ENCODE data around the gene MRTFB.
"Not testable (repeated sequence)": the region's sequence is repeated elsewhere in the genome, so short reads cannot be mapped to it uniquely, and the experiment has no call there.

MRTFB gene, protein sequence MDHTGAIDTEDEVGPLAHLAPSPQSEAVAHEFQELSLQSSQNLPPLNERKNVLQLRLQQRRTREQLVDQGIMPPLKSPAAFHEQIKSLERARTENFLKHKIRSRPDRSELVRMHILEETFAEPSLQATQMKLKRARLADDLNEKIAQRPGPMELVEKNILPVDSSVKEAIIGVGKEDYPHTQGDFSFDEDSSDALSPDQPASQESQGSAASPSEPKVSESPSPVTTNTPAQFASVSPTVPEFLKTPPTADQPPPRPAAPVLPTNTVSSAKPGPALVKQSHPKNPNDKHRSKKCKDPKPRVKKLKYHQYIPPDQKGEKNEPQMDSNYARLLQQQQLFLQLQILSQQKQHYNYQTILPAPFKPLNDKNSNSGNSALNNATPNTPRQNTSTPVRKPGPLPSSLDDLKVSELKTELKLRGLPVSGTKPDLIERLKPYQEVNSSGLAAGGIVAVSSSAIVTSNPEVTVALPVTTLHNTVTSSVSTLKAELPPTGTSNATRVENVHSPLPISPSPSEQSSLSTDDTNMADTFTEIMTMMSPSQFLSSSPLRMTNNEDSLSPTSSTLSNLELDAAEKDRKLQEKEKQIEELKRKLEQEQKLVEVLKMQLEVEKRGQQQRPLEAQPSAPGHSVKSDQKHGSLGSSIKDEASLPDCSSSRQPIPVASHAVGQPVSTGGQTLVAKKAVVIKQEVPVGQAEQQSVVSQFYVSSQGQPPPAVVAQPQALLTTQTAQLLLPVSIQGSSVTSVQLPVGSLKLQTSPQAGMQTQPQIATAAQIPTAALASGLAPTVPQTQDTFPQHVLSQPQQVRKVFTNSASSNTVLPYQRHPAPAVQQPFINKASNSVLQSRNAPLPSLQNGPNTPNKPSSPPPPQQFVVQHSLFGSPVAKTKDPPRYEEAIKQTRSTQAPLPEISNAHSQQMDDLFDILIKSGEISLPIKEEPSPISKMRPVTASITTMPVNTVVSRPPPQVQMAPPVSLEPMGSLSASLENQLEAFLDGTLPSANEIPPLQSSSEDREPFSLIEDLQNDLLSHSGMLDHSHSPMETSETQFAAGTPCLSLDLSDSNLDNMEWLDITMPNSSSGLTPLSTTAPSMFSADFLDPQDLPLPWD

DNA sequence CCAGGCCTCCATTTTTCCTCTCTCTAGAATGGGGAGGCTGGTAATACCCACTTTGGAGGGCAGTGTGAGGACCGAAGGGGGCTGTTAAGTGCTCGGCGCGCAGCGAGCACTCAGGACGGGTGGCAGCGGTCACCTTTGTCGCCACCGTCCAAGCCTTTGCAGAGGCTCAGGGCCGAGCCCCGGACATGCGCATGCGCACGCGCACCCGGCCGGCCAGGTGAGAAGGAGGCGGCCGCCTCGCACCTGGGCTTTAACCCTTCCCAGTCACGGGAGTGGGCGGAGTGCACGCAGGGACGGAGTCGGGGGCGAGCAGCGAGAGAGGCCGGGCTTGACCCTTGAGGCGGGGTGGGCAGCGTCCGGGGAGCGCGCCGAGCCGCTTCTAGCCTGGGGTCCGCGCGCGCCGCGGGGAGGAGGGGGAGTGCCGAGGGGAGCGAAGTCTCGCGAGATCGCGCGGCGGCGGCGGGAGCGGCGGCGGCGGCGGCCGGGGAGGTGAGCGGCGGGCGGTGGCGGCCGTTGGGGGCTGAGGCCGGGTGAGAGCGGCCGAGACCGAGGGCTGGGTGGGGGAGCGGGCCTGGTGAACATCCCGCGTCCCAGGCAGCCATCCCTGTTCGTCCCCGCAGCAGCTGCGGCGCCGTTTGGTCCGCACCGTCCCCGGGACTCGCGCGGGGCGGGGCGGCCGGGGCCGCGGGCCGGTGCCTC, at the start of gene MRTFB:
MRTFB (plus strand) TSS at position 443 of the 699 bp plus-strand sequence. CDS start 69,288 bp downstream, outside the sequence.
- peak within 1 kb of the TSS; percentile 88 for H3K4me3 ChIP-seq (ENCODE audit: low read length)
- TF ChIP-seq ZNF274 (IDR thresholded peaks at IDR 0.05; ENCODE audit: low read depth, low read length): no peak

DNA sequence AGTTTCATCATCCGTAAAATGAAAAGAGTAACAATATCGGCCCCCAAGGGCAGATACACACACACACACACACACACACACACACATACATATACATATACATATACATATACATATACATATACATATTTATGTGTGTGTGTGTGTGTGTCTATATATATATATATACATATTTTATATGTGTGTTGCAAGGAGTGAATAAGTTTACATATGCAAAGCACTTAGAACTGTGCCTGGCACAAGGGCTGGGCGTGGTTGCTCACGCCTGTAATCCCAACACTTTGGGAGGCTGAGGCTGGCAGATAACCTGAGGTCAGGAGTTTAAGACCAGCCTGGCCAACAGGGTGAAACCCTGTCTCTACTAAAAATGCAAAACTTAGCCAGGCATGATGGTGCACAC, 47.6 kb upstream of the MRTFB start:
- not testable (repeated sequence) for H3K4me3 ChIP-seq (ENCODE audit: low read length)

DNA sequence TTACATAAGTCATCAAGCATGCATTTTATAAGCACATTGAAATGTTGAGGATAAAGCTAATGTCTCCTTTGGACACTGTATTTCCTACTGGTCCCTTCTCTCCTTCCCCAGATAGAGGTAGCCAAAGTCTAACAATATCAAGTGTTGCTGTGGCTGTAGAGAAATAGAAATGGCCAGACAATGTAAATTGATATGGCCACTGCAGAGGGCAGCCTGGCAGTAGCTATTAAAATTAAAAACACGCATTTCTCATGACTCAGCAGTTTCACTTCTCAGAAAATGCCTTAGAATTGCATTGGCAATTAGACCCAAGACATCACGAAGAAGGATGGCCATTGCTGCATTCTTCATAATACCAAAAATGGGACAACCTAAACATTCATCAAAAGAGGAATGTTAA, 46.8 kb upstream of the MRTFB start:
- H3K4me3 ChIP-seq (ENCODE audit: low read length): no peak overlapping the region
- no peak for TF ChIP-seq ZNF274 (IDR thresholded peaks at IDR 0.05; ENCODE audit: low read depth, low read length)

DNA sequence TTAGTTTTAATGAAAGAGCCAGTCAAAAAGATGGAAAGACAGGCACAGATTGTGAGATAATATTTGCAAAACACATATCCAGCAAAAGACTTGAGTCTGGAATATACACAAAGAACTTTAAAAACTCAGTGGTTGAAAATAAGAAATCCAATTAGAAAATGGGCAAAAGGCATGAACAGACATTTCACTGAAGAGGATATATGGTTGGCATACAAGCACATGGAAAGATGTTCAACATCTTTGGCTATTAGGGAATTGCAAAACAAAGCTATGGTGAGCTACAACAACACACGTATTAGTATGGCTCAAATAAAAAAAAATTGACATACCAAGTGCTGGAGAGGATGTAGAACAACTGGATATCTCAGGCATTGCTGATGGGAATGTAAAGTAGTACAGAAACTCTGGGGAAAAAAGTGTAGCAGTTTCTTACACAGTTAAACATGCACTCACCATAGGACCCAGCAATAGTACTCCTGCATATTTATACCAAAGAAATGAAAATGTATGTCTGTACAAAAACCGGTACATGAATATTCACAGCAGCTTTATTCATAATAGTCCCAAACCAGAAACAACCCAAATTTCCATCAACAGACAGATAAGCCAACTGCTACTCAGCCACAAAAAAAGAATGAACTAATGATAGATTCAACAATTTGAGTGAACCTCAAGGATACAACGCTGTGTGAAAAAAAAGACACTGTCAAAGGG, 44.4 kb upstream of the MRTFB start:
- TF ChIP-seq ZNF274 (IDR thresholded peaks at IDR 0.05; ENCODE audit: low read depth, low read length): no peak
- no peak overlapping the region for H3K4me3 ChIP-seq (ENCODE audit: low read length)

DNA sequence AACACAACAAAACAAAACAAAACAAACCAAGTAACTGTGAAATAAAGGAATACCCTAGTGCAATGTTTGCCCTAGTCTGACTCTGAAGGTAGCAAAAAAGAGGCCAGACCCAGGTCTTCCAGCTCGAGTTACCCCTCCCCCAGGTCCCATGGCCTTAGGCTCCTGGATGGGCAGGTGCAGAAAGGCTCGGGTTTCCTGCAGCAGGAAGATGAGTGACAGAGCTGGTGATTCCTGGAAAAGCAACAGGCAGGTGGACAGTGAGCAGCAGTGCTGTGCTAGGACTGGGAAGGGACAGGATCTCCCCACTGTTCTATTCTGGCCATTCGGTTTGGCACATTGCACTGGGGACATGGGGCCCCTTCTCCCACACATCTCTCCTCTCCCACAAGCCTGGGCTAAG, 42.9 kb upstream of the MRTFB start:
- TF ChIP-seq ZNF274 (IDR thresholded peaks at IDR 0.05; ENCODE audit: low read depth, low read length): no peak
- H3K4me3 ChIP-seq (ENCODE audit: low read length): no peak overlapping the region

DNA sequence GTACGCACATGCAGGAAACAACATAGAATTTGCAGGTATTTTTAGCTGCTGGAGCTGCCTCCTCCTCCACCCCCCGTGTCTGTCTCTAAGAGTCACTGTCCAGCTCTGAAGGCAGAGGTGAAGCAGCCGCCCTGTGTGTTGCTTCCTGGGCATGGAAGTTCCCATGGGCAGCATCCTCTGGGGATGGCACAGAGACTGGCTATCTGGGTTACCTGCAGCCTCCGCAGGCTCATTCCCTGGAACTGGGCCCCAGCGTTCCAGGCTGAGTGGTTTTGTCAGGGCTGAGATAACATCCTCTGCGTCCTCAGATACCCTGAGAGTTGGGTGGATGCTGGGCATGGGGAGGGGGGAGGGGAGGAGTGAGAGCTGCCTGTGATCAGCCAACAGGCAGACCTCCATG, 41.5 kb upstream of the MRTFB start:
- TF ChIP-seq ZNF274 (IDR thresholded peaks at IDR 0.05; ENCODE audit: low read depth, low read length): no peak

DNA sequence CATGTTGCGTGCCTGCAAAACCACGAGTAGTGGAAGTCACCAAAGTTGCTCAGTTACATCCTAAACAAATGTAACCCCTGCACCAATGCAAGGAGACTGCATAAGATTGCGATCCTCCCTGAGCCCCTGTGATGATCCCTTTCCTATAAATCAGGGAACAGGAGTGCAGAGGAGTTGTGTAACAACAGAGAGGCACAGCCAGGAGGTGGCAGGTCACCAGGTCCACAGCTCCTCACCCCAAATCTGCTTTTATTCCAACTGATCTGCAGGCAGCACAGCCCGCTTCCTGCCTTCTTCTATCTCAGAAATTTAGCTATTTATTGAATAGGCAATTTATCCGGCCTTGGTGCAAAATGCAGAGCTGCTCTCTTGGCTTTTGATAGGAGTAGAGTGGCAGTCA, 36.0 kb upstream of the MRTFB start:
- no peak overlapping the region for H3K4me3 ChIP-seq (ENCODE audit: low read length)
- TF ChIP-seq ZNF274 (IDR thresholded peaks at IDR 0.05; ENCODE audit: low read depth, low read length): no peak

More for the DNA sequence above, 41.5 kb upstream of the MRTFB start:
- no peak overlapping the region for H3K4me3 ChIP-seq (ENCODE audit: low read length)

DNA sequence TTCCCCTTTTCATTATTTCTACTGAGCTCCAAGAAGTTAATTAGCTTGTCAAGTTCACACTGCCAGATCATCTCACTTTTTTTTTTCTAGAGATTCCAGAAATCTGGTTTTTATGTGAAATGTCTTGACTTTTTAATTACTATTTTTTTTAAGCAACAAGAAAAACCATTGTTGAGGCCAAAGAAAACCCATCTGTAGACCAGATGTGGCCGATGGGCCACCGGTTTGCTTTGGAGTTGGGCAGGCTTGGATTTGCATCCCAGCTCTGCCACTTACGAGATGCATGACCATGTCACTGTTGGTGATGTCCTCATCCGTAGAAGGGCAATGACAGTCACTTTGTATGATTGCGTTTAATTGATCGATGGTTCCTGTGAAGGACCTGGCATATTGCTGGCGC, 34.2 kb upstream of the MRTFB start:
- TF ChIP-seq ZNF274 (IDR thresholded peaks at IDR 0.05; ENCODE audit: low read depth, low read length): no peak
- H3K4me3 ChIP-seq (ENCODE audit: low read length): no peak overlapping the region

DNA sequence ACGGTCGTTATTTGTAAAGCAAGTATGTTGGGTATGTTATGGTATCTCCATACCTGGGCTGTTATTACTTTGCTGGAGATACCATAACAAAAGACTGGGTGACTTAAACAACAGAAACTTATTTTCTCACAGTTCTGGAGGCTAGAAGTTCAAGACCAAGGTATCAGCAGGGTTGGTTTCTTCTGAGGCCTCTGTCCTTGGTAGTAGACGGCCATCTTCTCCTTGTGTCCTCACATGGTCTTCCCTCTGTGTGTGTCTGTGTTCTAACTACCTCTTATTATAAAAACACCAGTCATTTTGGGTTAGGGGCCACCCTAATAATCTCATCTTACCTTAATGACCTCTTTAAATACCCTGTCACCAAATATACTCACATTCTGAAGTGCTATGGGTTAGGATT, 33.2 kb upstream of the MRTFB start:
- TF ChIP-seq ZNF274 (IDR thresholded peaks at IDR 0.05; ENCODE audit: low read depth, low read length): no peak
- no peak overlapping the region for H3K4me3 ChIP-seq (ENCODE audit: low read length)

DNA sequence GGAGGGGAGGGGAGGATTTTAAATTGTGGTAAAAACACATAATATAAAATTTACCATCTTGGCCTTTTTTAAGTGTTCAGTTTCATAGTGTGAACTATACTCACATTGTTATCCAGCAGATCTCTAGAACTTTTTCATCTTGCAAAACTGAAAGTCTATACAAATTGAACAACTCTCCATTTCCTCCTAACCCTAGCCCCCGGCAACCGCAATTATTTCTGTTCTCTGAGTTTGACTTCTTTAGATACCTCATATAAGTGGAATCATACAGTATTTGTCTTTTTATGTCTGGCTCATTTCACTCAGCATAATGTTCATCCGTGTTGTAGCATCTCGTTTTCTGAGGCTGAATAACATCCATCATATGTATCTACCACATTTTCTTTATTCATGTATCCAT, 30.0 kb upstream of the MRTFB start:
- H3K4me3 ChIP-seq (ENCODE audit: low read length): no peak overlapping the region
- no peak for TF ChIP-seq ZNF274 (IDR thresholded peaks at IDR 0.05; ENCODE audit: low read depth, low read length)

DNA sequence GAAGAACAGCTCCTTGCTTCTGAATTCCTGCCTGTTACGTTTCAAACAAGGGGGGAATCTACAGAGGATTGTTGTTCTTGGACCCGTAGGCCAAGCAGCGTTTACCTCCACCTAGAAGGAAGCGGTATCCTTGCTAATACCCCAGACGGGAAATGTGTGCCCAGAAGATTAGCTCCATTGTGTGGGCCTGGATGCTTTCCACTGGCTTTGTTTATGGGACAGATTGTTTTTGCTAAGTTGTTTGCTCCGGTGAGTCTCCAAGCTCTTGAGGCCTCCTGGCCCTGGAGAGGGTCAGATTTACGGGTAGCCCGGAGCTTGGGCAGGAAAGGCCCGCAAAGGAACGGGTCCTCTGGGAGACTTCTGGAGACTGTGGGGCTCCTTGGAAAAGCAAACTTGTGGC, 28.4 kb upstream of the MRTFB start:
- H3K4me3 ChIP-seq (ENCODE audit: low read length): no peak overlapping the region
- TF ChIP-seq ZNF274 (IDR thresholded peaks at IDR 0.05; ENCODE audit: low read depth, low read length): no peak

DNA sequence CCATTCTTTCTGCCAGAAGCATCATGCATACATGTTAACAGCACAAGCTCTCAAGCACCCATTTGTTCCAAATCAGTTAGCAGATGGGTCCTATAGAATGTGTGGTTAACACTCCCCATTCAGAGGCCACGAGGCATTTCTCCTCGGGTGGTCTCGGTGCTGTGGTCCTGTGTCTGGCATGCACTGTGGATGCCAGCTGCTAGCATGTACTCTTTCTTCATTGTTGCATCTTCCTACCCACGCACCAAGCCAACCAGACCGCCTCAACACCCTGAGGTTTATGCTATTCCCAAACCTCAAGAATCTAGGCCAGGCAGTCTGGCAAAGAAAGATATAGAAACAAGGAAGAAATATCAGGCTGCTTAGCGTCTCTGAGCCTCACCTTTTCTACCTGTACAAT, 27.8 kb upstream of the MRTFB start:
- H3K4me3 ChIP-seq (ENCODE audit: low read length): no peak overlapping the region
- no peak for TF ChIP-seq ZNF274 (IDR thresholded peaks at IDR 0.05; ENCODE audit: low read depth, low read length)

DNA sequence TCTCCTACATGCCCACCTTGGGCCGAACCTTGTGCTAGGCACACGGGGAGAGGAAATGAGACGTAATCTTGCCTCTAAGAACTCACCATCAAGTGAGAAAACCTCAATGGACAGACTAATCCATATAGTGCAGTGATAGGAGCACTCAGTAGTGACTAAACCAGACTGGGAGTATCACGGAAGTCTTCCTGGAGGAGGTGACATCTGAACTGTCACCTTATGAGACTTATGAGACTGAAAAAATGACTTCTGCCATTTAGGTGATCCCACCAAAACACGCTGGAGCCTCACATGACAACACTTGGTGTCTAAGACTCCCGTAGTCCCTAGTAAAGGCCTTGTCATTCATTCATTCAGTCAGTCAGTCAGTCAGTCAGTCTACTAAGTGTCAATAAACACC, 27.3 kb upstream of the MRTFB start:
- TF ChIP-seq ZNF274 (IDR thresholded peaks at IDR 0.05; ENCODE audit: low read depth, low read length): no peak
- no peak overlapping the region for H3K4me3 ChIP-seq (ENCODE audit: low read length)

DNA sequence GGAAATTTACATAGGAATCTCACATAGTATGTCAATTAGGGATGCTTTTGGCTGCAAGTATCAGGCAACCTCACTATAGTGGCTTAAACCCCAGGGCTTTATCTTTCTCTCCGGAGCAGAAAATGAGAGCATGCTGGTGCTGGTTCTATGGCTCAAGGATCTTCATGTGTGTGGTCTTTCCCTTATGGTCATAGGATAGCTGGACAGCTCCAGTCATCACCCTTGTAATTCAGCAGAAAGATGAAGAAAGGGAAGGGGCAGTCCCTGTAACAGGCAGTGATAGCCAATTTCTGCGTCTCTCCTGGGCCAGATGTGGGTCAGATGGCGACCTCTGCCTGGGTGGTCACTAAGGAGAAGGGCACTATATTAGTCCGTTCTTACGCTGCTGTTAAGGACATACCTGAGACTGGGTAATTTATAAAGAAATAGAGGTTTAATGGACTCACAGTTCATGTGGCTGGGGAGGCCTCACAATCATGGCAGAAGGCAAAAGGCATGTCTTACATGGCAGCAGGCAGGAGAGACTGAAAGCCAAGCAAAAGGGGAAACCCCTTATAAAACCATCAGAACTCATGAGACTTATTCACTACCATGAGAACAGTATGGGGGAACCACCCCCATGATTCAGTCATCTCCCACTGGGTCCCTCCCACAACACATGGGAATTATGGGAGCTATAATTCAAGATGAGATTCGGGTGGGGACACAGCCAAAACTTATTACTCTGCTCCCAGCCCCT, 23.8 kb upstream of the MRTFB start:
- not testable (repeated sequence) for H3K4me3 ChIP-seq (ENCODE audit: low read length)

Data from GM08714 (cell line).